ENCODE data around the gene HS2ST1. TPM values are rescaled to one million over a fixed set of nuclear protein-coding genes. Genes with fewer than 3 reads are reported as not detected.

Gene HS2ST1
- total and polyA plus RNA-seq, 10 of the 15 experiments (the other 5 are each of a cell fraction or from before 2014, with no cell fraction given), result 5.4 to 30.8 (median 18.6) TPM

DNA sequence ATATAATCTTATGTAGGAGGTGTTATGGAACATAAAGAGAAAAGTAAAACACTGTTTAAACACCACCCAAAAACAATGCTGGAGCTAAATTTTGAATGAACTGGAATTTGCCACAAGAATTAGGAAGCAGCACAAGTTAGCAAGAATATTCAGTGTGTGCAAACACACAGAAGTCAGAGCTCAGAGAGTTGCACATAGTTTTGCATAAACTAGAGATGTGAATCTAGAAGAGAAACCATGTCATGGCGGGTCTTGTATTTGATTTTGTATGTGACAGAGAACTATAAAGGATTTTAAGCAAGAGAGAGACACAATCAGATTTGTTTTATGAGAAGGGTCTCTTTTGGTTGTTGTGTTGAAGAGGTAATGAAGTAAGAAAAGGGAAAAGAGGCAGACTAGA lies 38.7 kb upstream of the HS2ST1 start:
- POLR2A ChIA-PET, result no interaction called here
- H3K79me2 ChIP-seq (ENCODE audit: control insufficient read depth, insufficient read depth, low read length), result no peaks in the 10 kb centered on the region
- FAIRE-seq, result no peak
- no peak for TF ChIP-seq ESRRA (IDR thresholded peaks at IDR 0.05; ENCODE audit: low read length)
- TF ChIP-seq, protein P1, sequence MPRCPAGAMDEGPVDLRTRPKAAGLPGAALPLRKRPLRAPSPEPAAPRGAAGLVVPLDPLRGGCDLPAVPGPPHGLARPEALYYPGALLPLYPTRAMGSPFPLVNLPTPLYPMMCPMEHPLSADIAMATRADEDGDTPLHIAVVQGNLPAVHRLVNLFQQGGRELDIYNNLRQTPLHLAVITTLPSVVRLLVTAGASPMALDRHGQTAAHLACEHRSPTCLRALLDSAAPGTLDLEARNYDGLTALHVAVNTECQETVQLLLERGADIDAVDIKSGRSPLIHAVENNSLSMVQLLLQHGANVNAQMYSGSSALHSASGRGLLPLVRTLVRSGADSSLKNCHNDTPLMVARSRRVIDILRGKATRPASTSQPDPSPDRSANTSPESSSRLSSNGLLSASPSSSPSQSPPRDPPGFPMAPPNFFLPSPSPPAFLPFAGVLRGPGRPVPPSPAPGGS (IDR thresholded peaks at IDR 0.05; ENCODE audit: borderline replicate concordance, insufficient read depth, low read depth, low read length, poor library complexity, severe bottlenecking), result no peak
- no peak for TF ChIP-seq EGR1 (IDR thresholded peaks at IDR 0.05; ENCODE audit: borderline replicate concordance in 1 of 2, low read depth in 2 of 2, low read length in 2 of 2)
- TF ChIP-seq SMAD5 (IDR thresholded peaks at IDR 0.05; ENCODE audit: low read depth), result no peak
- no peak for TF ChIP-seq EP300 (IDR thresholded peaks at IDR 0.05; ENCODE audit: borderline replicate concordance in 1 of 2, control insufficient read depth in 1 of 2, low read depth in 2 of 2, low read length in 2 of 2)
- TF ChIP-seq ETV6 (conservative IDR thresholded peaks at IDR 0.05 in 1 of 2, IDR thresholded peaks at IDR 0.05 in 1 of 2; ENCODE audit: borderline replicate concordance in 1 of 2, low read depth in 1 of 2), result no peak
- TF ChIP-seq SPI1 (IDR thresholded peaks at IDR 0.05; ENCODE audit: borderline replicate concordance, insufficient read depth, low read depth, low read length), result no peak
- no peak for TF ChIP-seq ATF7 (IDR thresholded peaks at IDR 0.05; ENCODE audit: low read depth)
- no peak for TF ChIP-seq WRNIP1 (IDR thresholded peaks at IDR 0.05; ENCODE audit: borderline replicate concordance, low read depth, low read length)
- TF ChIP-seq SREBF1 (IDR thresholded peaks at IDR 0.05; ENCODE audit: low read length), result no peak
- TF ChIP-seq, protein P2, sequence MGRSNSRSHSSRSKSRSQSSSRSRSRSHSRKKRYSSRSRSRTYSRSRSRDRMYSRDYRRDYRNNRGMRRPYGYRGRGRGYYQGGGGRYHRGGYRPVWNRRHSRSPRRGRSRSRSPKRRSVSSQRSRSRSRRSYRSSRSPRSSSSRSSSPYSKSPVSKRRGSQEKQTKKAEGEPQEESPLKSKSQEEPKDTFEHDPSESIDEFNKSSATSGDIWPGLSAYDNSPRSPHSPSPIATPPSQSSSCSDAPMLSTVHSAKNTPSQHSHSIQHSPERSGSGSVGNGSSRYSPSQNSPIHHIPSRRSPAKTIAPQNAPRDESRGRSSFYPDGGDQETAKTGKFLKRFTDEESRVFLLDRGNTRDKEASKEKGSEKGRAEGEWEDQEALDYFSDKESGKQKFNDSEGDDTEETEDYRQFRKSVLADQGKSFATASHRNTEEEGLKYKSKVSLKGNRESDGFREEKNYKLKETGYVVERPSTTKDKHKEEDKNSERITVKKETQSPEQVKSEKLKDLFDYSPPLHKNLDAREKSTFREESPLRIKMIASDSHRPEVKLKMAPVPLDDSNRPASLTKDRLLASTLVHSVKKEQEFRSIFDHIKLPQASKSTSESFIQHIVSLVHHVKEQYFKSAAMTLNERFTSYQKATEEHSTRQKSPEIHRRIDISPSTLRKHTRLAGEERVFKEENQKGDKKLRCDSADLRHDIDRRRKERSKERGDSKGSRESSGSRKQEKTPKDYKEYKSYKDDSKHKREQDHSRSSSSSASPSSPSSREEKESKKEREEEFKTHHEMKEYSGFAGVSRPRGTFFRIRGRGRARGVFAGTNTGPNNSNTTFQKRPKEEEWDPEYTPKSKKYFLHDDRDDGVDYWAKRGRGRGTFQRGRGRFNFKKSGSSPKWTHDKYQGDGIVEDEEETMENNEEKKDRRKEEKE (IDR thresholded peaks at IDR 0.05), result no peak
- no peak for TF ChIP-seq EED (IDR thresholded peaks at IDR 0.05; ENCODE audit: low read depth)
- TF ChIP-seq MEF2B (IDR thresholded peaks at IDR 0.05; ENCODE audit: partially characterized antibody, poor library complexity, severe bottlenecking), result no peak
- no peak for TF ChIP-seq RB1 (IDR thresholded peaks at IDR 0.05; ENCODE audit: borderline replicate concordance)
- TF ChIP-seq, protein P3, sequence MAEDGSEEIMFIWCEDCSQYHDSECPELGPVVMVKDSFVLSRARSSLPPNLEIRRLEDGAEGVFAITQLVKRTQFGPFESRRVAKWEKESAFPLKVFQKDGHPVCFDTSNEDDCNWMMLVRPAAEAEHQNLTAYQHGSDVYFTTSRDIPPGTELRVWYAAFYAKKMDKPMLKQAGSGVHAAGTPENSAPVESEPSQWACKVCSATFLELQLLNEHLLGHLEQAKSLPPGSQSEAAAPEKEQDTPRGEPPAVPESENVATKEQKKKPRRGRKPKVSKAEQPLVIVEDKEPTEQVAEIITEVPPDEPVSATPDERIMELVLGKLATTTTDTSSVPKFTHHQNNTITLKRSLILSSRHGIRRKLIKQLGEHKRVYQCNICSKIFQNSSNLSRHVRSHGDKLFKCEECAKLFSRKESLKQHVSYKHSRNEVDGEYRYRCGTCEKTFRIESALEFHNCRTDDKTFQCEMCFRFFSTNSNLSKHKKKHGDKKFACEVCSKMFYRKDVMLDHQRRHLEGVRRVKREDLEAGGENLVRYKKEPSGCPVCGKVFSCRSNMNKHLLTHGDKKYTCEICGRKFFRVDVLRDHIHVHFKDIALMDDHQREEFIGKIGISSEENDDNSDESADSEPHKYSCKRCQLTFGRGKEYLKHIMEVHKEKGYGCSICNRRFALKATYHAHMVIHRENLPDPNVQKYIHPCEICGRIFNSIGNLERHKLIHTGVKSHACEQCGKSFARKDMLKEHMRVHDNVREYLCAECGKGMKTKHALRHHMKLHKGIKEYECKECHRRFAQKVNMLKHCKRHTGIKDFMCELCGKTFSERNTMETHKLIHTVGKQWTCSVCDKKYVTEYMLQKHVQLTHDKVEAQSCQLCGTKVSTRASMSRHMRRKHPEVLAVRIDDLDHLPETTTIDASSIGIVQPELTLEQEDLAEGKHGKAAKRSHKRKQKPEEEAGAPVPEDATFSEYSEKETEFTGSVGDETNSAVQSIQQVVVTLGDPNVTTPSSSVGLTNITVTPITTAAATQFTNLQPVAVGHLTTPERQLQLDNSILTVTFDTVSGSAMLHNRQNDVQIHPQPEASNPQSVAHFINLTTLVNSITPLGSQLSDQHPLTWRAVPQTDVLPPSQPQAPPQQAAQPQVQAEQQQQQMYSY (CRISPR knock-in tag; IDR thresholded peaks at IDR 0.05), result no peak

More for the DNA sequence above, 38.7 kb upstream of the HS2ST1 start:
- RAD21 ChIA-PET (ENCODE audit: unreplicated experiment), result no interaction called here
- no TSS peak for BruUV-seq (replicated peaks)
- intact Hi-C loops (cut with micrococcal nuclease; ENCODE audit: unreplicated experiment), result no loop called here
- Histone ChIP-seq H3K9me3 (replicated peaks; ENCODE audit: control insufficient read depth, insufficient read depth, low read length) (no peaks in the 10 kb centered on the region; the same call in 1 of the 3 replicates), H3K27me3 (replicated peaks in 1 of 2; ENCODE audit: control insufficient read depth in 2 of 2, insufficient read depth in 2 of 2, low read length in 1 of 2) (no peaks in the 10 kb centered on the region), H3K4me3 (no peak overlapping the region), H4K20me1 (ENCODE audit: control insufficient read depth, insufficient read depth) (no peaks in the 10 kb centered on the region), H3K4me1 (ENCODE audit: control insufficient read depth, insufficient read depth, low read length) (no peaks in the 10 kb centered on the region), H3K27ac (ENCODE audit: control insufficient read depth, insufficient read depth) (no peak overlapping the region), H3K4me2 (ENCODE audit: control insufficient read depth, insufficient read depth) (no peak overlapping the region), H3K36me3 (ENCODE audit: control insufficient read depth in 2 of 2, insufficient read depth in 2 of 2, low read length in 1 of 2) (peaks cover 0 to 14% of the 10 kb centered on the region in 2 experiments; a peak in 2 of 4 replicates), H3K9ac (ENCODE audit: control insufficient read depth, insufficient read depth, low read length) (no peak overlapping the region), H2AFZ (ENCODE audit: control insufficient read depth, low read depth, low read length) (no peak overlapping the region)
- WGBS (ENCODE audit: insufficient coverage, insufficient replicate concordance, low lambda C conversion rate, missing lambda C conversion rate), result 89% methylated on average over 1 of the region's 1 CpG
- in situ Hi-C loops (cut with MboI), result no loop called here
- DNase-seq (ENCODE audit: low read depth, low spot score) (no peak), ATAC-seq (no peak)
- SMC1A ChIA-PET (ENCODE audit: uncharacterized antibody, unreplicated experiment), result interaction anchor here (1.1 kb wide), 1 partner anchor 38 kb away, joined by 4 read pairs; the partner anchor contains the start of gene SELENOF
- CTCF ChIA-PET, result no interaction called here
